ENCODE results near the gene ZNF580.

Gene ZNF580

GRCh38 chr19:55653651-55654322 is 13.0 kb downstream of the ZNF580 start:
- no peak for TF ChIP-seq ZFX (IDR thresholded peaks at IDR 0.05; ENCODE audit: borderline replicate concordance)
- TF ChIP-seq CTCF (IDR thresholded peaks at IDR 0.05), result peak; percentile 99
- peak overlapping the region; percentile 99 for H3K27ac ChIP-seq

- peak overlapping the region; percentile 99 for H3K27ac ChIP-seq
- TF ChIP-seq ZFX (IDR thresholded peaks at IDR 0.05; ENCODE audit: borderline replicate concordance) (no peak), CTCF (IDR thresholded peaks at IDR 0.05) (no peak)
These were observed 13.6 kb downstream of the ZNF580 start for GRCh38 chr19:55654323-55654867.

- peak within 1 kb of the TSS; percentile 99 for H3K27ac ChIP-seq
- no peak for TF ChIP-seq ZFX (IDR thresholded peaks at IDR 0.05; ENCODE audit: borderline replicate concordance)
- TF ChIP-seq CTCF (IDR thresholded peaks at IDR 0.05), result no peak; the same call in 1 of the 2 replicates
These were observed 14.3 kb downstream of the ZNF580 start, which contains the start of gene U2AF2 for GRCh38 chr19:55654868-55655647. U2AF2 (plus strand) TSS chr19:55655035; CDS start chr19:55655105, 70 bp downstream.

- TF ChIP-seq CTCF (IDR thresholded peaks at IDR 0.05) (no peak), ZFX (IDR thresholded peaks at IDR 0.05; ENCODE audit: borderline replicate concordance) (no peak)
These were observed 14.8 kb downstream of the ZNF580 start for GRCh38 chr19:55655648-55656040.

GRCh38 chr19:55656552-55656951 is 15.8 kb downstream of the ZNF580 start:
- TF ChIP-seq ZFX (IDR thresholded peaks at IDR 0.05; ENCODE audit: borderline replicate concordance) (no peak), CTCF (IDR thresholded peaks at IDR 0.05) (no peak)
- no peak overlapping the region; the same call in 1 of the 2 replicates for H3K27ac ChIP-seq

More at GRCh38 chr19:55655648-55656040, 14.8 kb downstream of the ZNF580 start:
- H3K27ac ChIP-seq, result peak overlapping the region; percentile 99

- no peak for TF ChIP-seq CTCF (IDR thresholded peaks at IDR 0.05)
- TF ChIP-seq ZFX (IDR thresholded peaks at IDR 0.05; ENCODE audit: borderline replicate concordance), result no peak
- no peak overlapping the region for H3K27ac ChIP-seq
These were observed 16.4 kb downstream of the ZNF580 start for GRCh38 chr19:55656988-55657747.
